Measurements from ENCODE around the gene ASCL1. TPM values are rescaled to one million over a fixed set of nuclear protein-coding genes. Genes with fewer than 3 reads are reported as not detected.
A peak's percentile ranks its signal among the peaks of the same experiment; 100 is the strongest.

Gene ASCL1
- total and polyA plus RNA-seq, 2 of the 13 experiments (the other 11 are each of a cell fraction or from before 2014, with no cell fraction given), result not detected

DNA sequence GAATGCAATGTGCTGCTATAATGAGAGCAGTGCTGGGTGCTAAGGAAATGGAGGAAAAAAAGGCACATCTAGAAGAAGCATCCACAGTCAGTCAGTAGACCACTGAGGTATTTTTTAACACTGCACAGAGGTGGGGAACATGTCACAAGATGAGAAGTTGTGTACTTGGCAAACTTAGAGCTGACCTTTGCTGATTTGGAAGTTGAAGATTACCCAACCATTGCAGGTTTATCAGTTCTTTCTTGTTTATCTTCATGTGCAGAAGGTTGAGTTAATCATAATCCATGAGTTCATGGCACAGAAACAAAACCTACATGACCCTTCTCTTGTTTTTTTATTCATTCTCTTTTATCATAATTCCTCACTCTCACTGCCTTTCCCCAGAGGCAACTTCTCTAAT is 37.2 kb upstream of the ASCL1 start (continued):
- 0 out of 2 replicates have a peak, but pooled peaks have one; percentile 45 for TF ChIP-seq ZNF317 (CRISPR knock-in tag; IDR thresholded peaks at IDR 0.05)
- peak; percentile 85 for TF ChIP-seq KDM6A (CRISPR knock-in tag; IDR thresholded peaks at IDR 0.05; ENCODE audit: low read depth)
- TF ChIP-seq, protein P1, sequence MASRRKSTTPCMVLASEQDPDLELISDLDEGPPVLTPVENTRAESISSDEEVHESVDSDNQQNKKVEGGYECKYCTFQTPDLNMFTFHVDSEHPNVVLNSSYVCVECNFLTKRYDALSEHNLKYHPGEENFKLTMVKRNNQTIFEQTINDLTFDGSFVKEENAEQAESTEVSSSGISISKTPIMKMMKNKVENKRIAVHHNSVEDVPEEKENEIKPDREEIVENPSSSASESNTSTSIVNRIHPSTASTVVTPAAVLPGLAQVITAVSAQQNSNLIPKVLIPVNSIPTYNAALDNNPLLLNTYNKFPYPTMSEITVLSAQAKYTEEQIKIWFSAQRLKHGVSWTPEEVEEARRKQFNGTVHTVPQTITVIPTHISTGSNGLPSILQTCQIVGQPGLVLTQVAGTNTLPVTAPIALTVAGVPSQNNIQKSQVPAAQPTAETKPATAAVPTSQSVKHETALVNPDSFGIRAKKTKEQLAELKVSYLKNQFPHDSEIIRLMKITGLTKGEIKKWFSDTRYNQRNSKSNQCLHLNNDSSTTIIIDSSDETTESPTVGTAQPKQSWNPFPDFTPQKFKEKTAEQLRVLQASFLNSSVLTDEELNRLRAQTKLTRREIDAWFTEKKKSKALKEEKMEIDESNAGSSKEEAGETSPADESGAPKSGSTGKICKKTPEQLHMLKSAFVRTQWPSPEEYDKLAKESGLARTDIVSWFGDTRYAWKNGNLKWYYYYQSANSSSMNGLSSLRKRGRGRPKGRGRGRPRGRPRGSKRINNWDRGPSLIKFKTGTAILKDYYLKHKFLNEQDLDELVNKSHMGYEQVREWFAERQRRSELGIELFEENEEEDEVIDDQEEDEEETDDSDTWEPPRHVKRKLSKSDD (CRISPR knock-in tag; IDR thresholded peaks at IDR 0.05; ENCODE audit: low read depth), result peak; percentile 67; the same call in 1 of the 2 replicates
- no peak for TF ChIP-seq ZNF781 (CRISPR knock-in tag; IDR thresholded peaks at IDR 0.05; ENCODE audit: borderline replicate concordance, not compliant biosample characterization)
- peak; percentile 54; the same call in 1 of the 2 replicates for TF ChIP-seq ZNF383 (CRISPR knock-in tag; IDR thresholded peaks at IDR 0.05; ENCODE audit: borderline replicate concordance)
- TF ChIP-seq KAT8 (CRISPR knock-in tag; IDR thresholded peaks at IDR 0.05), result peak; percentile 87
- peak; percentile 97 for TF ChIP-seq MED1 (CRISPR knock-in tag; IDR thresholded peaks at IDR 0.05)
- TF ChIP-seq, protein P2, sequence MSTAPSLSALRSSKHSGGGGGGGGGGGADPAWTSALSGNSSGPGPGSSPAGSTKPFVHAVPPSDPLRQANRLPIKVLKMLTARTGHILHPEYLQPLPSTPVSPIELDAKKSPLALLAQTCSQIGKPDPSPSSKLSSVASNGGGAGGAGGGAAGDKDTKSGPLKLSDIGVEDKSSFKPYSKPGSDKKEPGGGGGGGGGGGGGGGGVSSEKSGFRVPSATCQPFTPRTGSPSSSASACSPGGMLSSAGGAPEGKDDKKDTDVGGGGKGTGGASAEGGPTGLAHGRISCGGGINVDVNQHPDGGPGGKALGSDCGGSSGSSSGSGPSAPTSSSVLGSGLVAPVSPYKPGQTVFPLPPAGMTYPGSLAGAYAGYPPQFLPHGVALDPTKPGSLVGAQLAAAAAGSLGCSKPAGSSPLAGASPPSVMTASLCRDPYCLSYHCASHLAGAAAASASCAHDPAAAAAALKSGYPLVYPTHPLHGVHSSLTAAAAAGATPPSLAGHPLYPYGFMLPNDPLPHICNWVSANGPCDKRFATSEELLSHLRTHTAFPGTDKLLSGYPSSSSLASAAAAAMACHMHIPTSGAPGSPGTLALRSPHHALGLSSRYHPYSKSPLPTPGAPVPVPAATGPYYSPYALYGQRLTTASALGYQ (CRISPR knock-in tag; IDR thresholded peaks at IDR 0.05), result peak; percentile 97
- TF ChIP-seq TRIM24 (CRISPR knock-in tag; IDR thresholded peaks at IDR 0.05), result no peak
- TF ChIP-seq MBNL3 (CRISPR knock-in tag; conservative IDR thresholded peaks at IDR 0.05), result no peak
- no peak for TF ChIP-seq MZF1 (CRISPR knock-in tag; IDR thresholded peaks at IDR 0.05; ENCODE audit: borderline replicate concordance)
- 0 out of 2 replicates have a peak, but pooled peaks have one; percentile 52 for TF ChIP-seq BRD4 (CRISPR knock-in tag; IDR thresholded peaks at IDR 0.05)
- peak; percentile 40; the same call in 1 of the 2 replicates for TF ChIP-seq KMT2A (CRISPR knock-in tag; IDR thresholded peaks at IDR 0.05)
- TF ChIP-seq ZNF256 (CRISPR knock-in tag; conservative IDR thresholded peaks at IDR 0.05), result no peak; the same call in 1 of the 2 replicates
- peak; percentile 81 for TF ChIP-seq SOX13 (IDR thresholded peaks at IDR 0.05)
- TF ChIP-seq SOX13 (CRISPR knock-in tag; conservative IDR thresholded peaks at IDR 0.05 in 1 of 2, IDR thresholded peaks at IDR 0.05 in 1 of 2), result peak in 1 of 2 experiments; percentile 97; a peak in 2 of 4 replicates
- peak; percentile 82 for TF ChIP-seq ZBTB20 (CRISPR knock-in tag; IDR thresholded peaks at IDR 0.05; ENCODE audit: borderline replicate concordance, low read depth)
- TF ChIP-seq, protein P3, sequence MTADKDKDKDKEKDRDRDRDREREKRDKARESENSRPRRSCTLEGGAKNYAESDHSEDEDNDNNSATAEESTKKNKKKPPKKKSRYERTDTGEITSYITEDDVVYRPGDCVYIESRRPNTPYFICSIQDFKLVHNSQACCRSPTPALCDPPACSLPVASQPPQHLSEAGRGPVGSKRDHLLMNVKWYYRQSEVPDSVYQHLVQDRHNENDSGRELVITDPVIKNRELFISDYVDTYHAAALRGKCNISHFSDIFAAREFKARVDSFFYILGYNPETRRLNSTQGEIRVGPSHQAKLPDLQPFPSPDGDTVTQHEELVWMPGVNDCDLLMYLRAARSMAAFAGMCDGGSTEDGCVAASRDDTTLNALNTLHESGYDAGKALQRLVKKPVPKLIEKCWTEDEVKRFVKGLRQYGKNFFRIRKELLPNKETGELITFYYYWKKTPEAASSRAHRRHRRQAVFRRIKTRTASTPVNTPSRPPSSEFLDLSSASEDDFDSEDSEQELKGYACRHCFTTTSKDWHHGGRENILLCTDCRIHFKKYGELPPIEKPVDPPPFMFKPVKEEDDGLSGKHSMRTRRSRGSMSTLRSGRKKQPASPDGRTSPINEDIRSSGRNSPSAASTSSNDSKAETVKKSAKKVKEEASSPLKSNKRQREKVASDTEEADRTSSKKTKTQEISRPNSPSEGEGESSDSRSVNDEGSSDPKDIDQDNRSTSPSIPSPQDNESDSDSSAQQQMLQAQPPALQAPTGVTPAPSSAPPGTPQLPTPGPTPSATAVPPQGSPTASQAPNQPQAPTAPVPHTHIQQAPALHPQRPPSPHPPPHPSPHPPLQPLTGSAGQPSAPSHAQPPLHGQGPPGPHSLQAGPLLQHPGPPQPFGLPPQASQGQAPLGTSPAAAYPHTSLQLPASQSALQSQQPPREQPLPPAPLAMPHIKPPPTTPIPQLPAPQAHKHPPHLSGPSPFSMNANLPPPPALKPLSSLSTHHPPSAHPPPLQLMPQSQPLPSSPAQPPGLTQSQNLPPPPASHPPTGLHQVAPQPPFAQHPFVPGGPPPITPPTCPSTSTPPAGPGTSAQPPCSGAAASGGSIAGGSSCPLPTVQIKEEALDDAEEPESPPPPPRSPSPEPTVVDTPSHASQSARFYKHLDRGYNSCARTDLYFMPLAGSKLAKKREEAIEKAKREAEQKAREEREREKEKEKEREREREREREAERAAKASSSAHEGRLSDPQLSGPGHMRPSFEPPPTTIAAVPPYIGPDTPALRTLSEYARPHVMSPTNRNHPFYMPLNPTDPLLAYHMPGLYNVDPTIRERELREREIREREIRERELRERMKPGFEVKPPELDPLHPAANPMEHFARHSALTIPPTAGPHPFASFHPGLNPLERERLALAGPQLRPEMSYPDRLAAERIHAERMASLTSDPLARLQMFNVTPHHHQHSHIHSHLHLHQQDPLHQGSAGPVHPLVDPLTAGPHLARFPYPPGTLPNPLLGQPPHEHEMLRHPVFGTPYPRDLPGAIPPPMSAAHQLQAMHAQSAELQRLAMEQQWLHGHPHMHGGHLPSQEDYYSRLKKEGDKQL (CRISPR knock-in tag; IDR thresholded peaks at IDR 0.05; ENCODE audit: low read depth), result peak; percentile 97
- no peak for TF ChIP-seq SRSF4 (IDR thresholded peaks at IDR 0.05; ENCODE audit: low read depth, low read length, poor library complexity, severe bottlenecking)
- peak; percentile 97 for TF ChIP-seq MIXL1 (CRISPR knock-in tag; IDR thresholded peaks at IDR 0.05)
- TF ChIP-seq FIP1L1 (IDR thresholded peaks at IDR 0.05; ENCODE audit: borderline replicate concordance, insufficient read depth, low read depth, low read length), result no peak

Measured in HepG2 (cell line).